ENCODE results near the gene RAB29. TPM values are rescaled to one million over a fixed set of nuclear protein-coding genes. Genes with fewer than 3 reads are reported as not detected.
"Not testable (repeated sequence)": the region's sequence is repeated elsewhere in the genome, so short reads cannot be mapped to it uniquely, and the experiment has no call there.

The RAB29 gene, protein sequence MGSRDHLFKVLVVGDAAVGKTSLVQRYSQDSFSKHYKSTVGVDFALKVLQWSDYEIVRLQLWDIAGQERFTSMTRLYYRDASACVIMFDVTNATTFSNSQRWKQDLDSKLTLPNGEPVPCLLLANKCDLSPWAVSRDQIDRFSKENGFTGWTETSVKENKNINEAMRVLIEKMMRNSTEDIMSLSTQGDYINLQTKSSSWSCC
- total RNA-seq = 10 to 100 TPM in 4 of 8 experiments, 1 to 10 TPM in 4; 1.6 to 26.2 (median 6.6) TPM

DNA sequence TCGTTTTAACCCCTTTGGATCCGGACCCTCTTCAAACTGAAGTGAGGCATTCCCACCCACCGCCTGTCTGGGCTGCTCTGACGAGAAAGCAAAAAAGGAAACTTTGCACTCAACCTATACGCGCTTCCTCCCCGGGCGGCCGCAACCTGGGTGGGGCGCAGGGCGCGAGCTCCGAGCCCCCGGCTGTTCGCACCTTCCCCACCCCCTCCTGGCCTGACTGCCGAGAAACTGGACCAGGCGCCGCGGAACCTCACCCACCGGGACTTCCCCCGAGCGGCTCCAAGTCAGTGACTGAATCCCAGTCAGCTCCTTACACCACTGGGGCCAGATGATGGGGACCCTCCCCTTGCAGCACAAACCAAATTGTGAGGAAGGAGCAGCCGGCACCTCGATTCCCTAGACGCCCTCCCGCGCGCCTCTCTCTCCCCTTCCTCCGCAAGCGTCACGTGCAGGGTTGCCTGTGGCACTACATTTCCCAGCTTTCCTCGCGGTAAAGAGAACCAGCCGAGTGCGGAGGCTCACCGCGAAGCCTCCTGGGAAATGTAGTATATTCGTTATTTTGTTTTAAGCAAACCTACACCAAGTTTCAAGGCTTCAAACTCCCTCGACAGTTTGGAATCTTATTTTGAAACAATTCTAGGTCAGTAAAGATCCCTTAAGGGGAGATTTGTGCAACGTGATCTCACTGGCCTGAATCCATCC is at the start of gene RAB29:
Gene RAB29 (minus strand): TSS at position 468 of the 702 bp plus-strand sequence. CDS start 526 bp downstream, outside the sequence.
- no peak within 1 kb of the TSS for H3K27ac ChIP-seq
- H3K4me1 ChIP-seq (replicated peaks in 1 of 2) = peaks cover 0 to 4% of the 10 kb centered on the region in 2 donors
- ATAC-seq (replicated peaks in 6 of 8) = peak; percentile 88 to 99 (median 98)
- in situ Hi-C loops (cut with MboI; ENCODE audit: low pct_unique_long_range_greater_than_20kb in 2 of 9, low sequenced_read_pairs in 9 of 9, unreplicated experiment in 9 of 9) = loop anchor here in 3 of 9 experiments (25.0 kb wide), 2 partner anchors 187 to 337 kb away; partner anchors contain the start of gene AVPR1B (in 1 of the 3)
- 0 to 5% (median 0%) methylated on average over 1 to 26 of the region's 40 CpGs for WGBS, 10 experiments
- H3K4me3 ChIP-seq = peak within 1 kb of the TSS; percentile 57 to 63 (median 58)

DNA sequence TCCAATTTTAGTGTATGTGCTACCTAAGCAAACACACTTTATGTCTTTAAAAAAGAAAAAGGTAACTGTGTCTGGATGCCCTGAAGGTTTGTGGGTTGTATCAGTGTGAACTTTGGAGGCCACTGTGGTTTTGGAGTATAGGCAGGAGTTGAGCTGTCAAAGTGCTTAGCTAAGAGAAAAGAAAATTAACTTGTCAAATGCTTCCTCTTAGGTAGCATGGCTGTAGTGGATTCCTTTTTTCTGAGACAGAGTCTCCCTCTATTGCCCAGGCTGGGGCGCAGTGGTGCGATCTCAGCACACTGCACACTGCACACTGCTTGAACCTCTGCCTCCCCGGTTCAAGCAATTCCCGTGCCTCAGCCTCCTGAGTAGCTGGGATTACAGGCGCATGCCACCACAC is 48.9 kb upstream of the RAB29 start:
- in situ Hi-C loops (cut with MboI; ENCODE audit: low pct_unique_long_range_greater_than_20kb in 2 of 9, low sequenced_read_pairs in 9 of 9, unreplicated experiment in 9 of 9) = no loop called here
- ATAC-seq (replicated peaks in 6 of 8) = no peak
- no peak overlapping the region for H3K4me3 ChIP-seq
- peaks cover 0 to 10% of the 10 kb centered on the region in 2 donors for H3K4me1 ChIP-seq (replicated peaks in 1 of 2)
- 94 to 100% (median 95%) methylated on average over 3 to 5 of the region's 5 CpGs; no CpG with 5 or more reads in 5 of the 10 experiments for WGBS, 10 experiments
- no peak overlapping the region for H3K27ac ChIP-seq

DNA sequence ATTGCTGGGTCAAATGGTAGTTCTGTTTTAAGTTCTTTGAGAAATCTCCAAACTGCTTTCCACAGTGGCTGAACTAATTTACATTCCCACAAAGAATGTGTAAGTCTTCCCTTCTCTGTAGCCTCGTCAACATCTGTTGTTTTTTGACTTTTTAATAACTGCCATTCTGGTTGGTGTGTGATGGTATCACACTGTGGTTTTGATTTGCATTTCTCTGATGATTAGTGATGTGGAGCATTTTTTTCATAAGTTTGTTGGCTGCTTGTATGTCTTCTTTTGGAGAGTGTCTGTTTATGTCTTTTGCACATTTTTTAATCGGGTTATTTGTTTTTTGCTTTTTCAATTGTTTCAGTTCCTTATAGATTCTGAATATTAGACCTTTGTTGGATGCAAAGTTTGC is 48.0 kb upstream of the RAB29 start:
- in situ Hi-C loops (cut with MboI; ENCODE audit: low pct_unique_long_range_greater_than_20kb in 2 of 9, low sequenced_read_pairs in 9 of 9, unreplicated experiment in 9 of 9); H3K27ac ChIP-seq; H3K4me3 ChIP-seq: not testable (repeated sequence)
- ATAC-seq (replicated peaks in 6 of 8) = peak in 1 of 8 experiments; percentile 60
- H3K4me1 ChIP-seq (replicated peaks in 1 of 2) = peaks cover 0 to 10% of the 10 kb centered on the region in 2 donors
- 12 to 100% (median 79%) methylated on average over 1 to 2 of the region's 2 CpGs for WGBS, 10 experiments

DNA sequence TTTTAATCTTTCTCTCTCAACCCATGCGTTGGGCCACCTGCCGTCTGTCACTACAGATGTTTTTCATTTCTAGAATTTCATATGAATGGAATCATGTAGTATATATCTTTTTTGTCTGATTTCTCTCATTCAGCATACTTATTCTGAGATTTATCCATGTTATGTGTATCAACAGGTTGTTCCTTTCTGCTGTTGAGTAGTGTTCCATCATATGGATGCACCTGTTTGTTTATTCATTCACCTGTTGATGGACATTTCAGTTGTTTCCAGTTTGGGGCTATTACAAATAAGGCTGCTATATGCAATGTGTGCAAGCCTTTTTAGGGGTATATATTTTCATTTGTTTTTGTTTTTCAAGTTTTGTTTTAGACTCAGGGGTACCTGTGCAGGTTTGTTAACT is 47.1 kb upstream of the RAB29 start:
- 22 to 95% (median 77%) methylated on average over 2 of the region's 2 CpGs for WGBS, 10 experiments
- peaks cover 0 to 10% of the 10 kb centered on the region in 2 donors for H3K4me1 ChIP-seq (replicated peaks in 1 of 2)
- ATAC-seq (replicated peaks in 6 of 8) = no peak
- H3K4me3 ChIP-seq = no peak overlapping the region
- H3K27ac ChIP-seq = no peak overlapping the region
- in situ Hi-C loops (cut with MboI; ENCODE audit: low pct_unique_long_range_greater_than_20kb in 2 of 9, low sequenced_read_pairs in 9 of 9, unreplicated experiment in 9 of 9) = no loop called here

DNA sequence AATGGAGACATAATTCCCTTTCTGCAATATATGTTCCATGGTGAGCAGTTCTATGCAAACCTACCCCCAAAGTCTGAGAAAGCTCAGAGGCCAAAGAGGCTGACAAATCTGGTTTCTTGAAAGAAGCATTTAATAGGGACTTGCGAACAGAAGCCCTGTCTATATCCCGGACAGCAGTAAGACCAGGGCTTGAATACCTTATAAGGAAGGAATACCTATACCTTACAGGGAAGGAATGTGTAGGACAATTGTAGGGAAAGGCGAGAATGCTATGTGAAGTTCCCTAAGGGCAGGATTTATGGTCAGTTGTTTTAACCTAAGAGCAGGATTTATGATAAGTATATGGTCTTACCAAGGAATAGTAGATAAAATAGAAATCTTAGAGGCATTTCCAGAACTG is 42.7 kb upstream of the RAB29 start:
- in situ Hi-C loops (cut with MboI; ENCODE audit: low pct_unique_long_range_greater_than_20kb in 2 of 9, low sequenced_read_pairs in 9 of 9, unreplicated experiment in 9 of 9) = no loop called here
- no peak for ATAC-seq (replicated peaks in 6 of 8)
- peaks cover 6 to 7% of the 10 kb centered on the region in 2 donors for H3K4me1 ChIP-seq (replicated peaks in 1 of 2)
- no peak overlapping the region for H3K27ac ChIP-seq
- H3K4me3 ChIP-seq = no peak overlapping the region
- 83 to 100% (median 94%) methylated on average over 1 to 3 of the region's 3 CpGs; no CpG with 5 or more reads in 1 of the 10 experiments for WGBS, 10 experiments

DNA sequence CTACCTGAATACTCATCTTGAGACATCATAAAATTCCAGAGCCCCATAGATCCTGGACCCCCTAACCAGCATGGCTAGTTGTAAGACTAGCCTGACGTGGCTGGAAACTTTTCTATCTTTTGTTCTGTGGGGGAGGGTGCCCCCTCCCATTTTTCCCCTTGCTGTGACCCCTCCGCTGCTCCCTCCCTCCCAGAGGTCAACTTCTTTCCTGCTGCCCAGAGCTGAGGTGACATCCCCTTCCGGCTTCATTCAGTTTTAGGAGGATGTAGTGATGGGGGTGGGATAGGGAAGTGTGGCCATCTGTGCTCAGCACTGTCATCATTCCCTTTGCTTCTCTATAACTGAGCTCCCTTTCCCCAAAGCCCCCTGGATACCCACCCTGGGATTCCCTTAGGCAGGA is 42.1 kb upstream of the RAB29 start:
- no peak overlapping the region for H3K27ac ChIP-seq
- in situ Hi-C loops (cut with MboI; ENCODE audit: low pct_unique_long_range_greater_than_20kb in 2 of 9, low sequenced_read_pairs in 9 of 9, unreplicated experiment in 9 of 9) = no loop called here

DNA sequence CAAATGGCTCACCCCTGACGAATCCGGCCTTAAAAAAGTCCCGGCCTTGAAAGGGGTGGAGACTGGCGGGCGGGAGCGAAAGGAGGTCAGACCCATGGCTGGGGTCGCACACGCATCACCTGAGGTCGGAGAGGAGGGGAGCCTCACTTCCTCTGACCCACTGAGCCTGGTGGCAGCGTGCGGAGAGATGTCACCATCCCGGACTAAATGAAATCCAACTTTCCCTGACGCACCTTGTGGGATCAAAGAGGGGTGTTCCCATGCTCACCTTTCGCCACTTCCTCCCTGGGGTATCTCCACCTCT is 38.4 kb upstream of the RAB29 start:
- Histone ChIP-seq H3K4me1 (replicated peaks in 1 of 2) (peaks cover 16 to 27% of the 10 kb centered on the region in 2 donors), H3K4me3 (peak overlapping the region; percentile 82 to 94 (median 83)), H3K27ac (peak overlapping the region in 1 of 2 donors; percentile 49)
- ATAC-seq (replicated peaks in 6 of 8) = no peak
- WGBS, 10 experiments = 0 to 20% (median 10%) methylated on average over 2 to 14 of the region's 14 CpGs; no CpG with 5 or more reads in 2 of the 10 experiments
- in situ Hi-C loops (cut with MboI; ENCODE audit: low pct_unique_long_range_greater_than_20kb in 2 of 9, low sequenced_read_pairs in 9 of 9, unreplicated experiment in 9 of 9) = no loop called here

More for the DNA sequence above, 42.1 kb upstream of the RAB29 start:
- 0 to 60% (median 58%) methylated on average over 1 to 3 of the region's 3 CpGs; no CpG with 5 or more reads in 7 of the 10 experiments for WGBS, 10 experiments
- ATAC-seq (replicated peaks in 6 of 8) = no peak
- no peak overlapping the region for H3K4me3 ChIP-seq
- peaks cover 6 to 7% of the 10 kb centered on the region in 2 donors for H3K4me1 ChIP-seq (replicated peaks in 1 of 2)

DNA sequence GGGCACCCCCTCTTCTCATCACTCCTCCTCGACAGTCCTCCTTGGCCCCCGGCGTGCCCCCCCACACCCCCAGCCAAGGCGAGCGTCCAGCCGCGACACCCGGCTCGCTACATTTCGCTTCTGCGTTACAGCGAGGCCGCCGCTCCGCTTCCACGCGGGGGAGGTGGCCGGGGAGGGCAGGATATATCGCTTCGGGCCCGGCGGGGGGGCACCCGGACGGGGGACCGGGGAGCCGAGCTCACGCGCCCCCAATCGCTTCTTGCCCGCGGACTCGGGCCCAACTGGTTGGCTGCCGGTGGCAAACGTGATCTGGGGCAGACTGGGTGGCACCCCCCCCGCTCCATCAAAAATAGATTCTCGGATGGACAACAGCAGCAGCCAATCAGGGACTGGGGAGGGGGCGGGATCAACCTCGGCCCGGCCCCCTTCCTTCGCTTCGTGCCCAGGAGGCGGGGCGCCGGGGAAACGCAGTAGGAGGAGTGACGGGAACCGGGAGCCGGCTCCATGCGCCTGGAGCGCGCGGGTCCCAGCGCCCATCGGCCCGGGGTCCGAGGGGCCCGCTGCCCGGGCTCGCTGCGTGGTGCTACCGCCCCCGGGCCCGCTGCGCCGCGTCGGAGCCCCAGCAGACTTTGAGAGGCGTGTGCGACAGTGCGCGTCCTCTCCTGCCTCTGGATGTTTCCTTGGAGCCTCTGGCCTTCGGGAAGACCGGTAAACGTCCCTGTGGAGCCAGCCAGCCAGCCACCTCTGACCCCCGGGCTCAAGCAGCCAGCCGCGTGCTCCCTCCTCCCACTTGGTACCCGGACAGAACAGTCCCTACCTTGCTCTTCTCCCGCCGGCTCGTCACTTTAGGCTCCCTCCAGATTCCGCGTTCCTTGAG is 37.8 kb upstream of the RAB29 start, which contains the start of gene SLC41A1:
Gene SLC41A1 (minus strand): TSS at position 321 of the 877 bp plus-strand sequence. CDS start 2,757 bp downstream, outside the sequence.
- peak; percentile 87 to 93 (median 90) for ATAC-seq (replicated peaks in 6 of 8)
- Histone ChIP-seq H3K4me3 (peak within 1 kb of the TSS; percentile 82 to 94 (median 83)), H3K27ac (peak within 1 kb of the TSS; percentile 59 to 68), H3K4me1 (replicated peaks in 1 of 2) (peaks cover 16 to 27% of the 10 kb centered on the region in 2 donors)
- in situ Hi-C loops (cut with MboI; ENCODE audit: low pct_unique_long_range_greater_than_20kb in 2 of 9, low sequenced_read_pairs in 9 of 9, unreplicated experiment in 9 of 9) = no loop called here
- 0 to 2% (median 0%) methylated on average over 1 to 16 of the region's 83 CpGs; no CpG with 5 or more reads in 4 of the 10 experiments for WGBS, 10 experiments

DNA sequence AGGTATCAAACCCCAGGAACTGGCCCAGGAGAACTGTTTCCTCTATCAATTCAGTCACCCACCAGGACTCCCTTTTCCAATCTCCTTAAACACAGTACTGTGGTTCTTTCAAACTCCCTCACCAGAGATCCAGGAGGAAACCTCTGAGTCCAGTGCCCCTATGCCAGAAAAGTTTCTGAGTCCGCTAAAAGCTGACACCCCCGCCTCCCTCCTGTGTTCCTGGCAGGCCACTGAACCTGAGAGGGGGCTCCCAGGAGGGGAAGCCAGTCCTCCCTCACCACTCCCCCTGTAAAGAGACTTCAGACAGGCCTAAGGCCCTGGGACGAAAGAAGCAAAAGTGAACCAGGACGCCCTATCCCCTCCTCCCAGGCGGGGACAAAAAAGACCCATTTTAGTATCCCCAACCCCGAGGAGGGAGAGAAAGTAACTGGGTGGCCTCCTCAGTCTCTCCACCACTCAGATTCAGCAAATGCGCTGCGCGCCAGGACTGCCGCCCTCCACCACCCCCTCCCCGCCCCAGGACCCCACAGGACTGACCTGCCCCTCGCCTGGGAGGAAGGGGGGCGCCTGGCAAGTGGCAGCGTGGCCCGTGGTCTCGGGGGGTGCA is 37.1 kb upstream of the RAB29 start:
- peak; percentile 6 to 63 (median 56) for ATAC-seq (replicated peaks in 6 of 8)
- Histone ChIP-seq H3K4me1 (replicated peaks in 1 of 2) (peaks cover 16 to 27% of the 10 kb centered on the region in 2 donors), H3K27ac (peak overlapping the region; percentile 59 to 68), H3K4me3 (peak overlapping the region; percentile 82 to 94 (median 83))
- in situ Hi-C loops (cut with MboI; ENCODE audit: low pct_unique_long_range_greater_than_20kb in 2 of 9, low sequenced_read_pairs in 9 of 9, unreplicated experiment in 9 of 9) = no loop called here
- WGBS, 10 experiments = 0 to 8% (median 0%) methylated on average over 1 to 2 of the region's 16 CpGs; no CpG with 5 or more reads in 7 of the 10 experiments

DNA sequence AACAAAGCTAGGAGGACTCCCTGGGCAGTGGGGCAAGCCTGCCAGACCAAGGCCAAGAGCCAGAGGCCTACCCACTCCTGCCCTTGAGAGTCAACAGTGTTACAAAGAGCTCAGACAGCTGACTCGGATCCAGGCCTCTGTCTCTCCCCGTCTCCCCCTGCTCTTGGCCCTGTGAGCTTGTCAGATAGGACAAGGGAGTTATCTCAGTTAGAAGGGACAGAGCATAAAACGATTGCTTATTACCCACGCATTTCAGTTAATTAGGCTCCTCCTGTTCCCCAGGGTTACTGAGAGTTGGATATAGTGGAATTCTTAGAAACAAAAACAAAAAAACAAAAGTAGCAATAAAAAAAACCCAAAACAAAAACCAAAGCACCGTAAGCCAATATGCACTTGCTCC is 36.4 kb upstream of the RAB29 start:
- WGBS, 10 experiments = 11 to 30% (median 16%) methylated on average over 1 to 5 of the region's 5 CpGs; no CpG with 5 or more reads in 1 of the 10 experiments
- in situ Hi-C loops (cut with MboI; ENCODE audit: low pct_unique_long_range_greater_than_20kb in 2 of 9, low sequenced_read_pairs in 9 of 9, unreplicated experiment in 9 of 9) = no loop called here

DNA sequence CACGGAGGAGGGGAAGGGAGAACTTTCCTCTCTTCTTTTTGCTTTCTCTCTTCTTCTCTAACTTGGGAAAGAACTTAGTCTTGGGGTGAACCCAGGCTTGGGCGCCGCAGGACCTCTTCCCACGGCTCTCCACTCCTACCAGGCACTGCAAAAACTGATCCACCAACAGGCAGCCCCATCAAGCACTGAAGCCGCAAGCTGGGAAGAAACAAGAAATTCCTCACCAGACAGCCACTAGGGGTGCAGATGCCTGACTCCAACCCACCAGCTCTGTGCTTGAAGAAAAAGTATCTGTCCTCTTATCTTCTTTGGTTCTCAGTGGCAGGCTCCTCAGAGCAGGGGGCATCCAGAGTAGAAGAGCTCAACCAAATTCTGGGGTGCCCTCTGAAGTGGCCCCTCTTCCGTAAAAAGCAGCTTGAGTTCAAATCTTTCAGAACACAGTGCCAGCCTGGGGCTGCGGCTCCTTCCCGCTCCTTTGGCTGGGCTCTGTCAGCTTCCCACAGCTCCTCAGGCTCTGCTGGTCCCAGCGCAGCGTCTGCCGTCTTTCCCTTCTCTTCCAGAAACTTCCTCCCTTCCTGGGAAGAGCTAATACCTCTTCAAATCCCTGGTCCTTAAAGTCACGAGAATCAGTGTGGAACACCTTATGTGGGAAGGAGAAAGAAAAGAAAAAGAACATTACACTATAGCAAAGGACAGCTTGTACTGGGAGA is 35.3 kb upstream of the RAB29 start:
- 85 to 100% (median 96%) methylated on average over 2 to 11 of the region's 12 CpGs; no CpG with 5 or more reads in 1 of the 10 experiments for WGBS, 10 experiments
- no peak for ATAC-seq (replicated peaks in 6 of 8)
- Histone ChIP-seq H3K4me1 (replicated peaks in 1 of 2) (peaks cover 16 to 27% of the 10 kb centered on the region in 2 donors), H3K27ac (no peak overlapping the region), H3K4me3 (no peak overlapping the region)
- in situ Hi-C loops (cut with MboI; ENCODE audit: low pct_unique_long_range_greater_than_20kb in 2 of 9, low sequenced_read_pairs in 9 of 9, unreplicated experiment in 9 of 9) = no loop called here

More for the DNA sequence above, 36.4 kb upstream of the RAB29 start:
- peak overlapping the region; percentile 82 to 94 (median 83) for H3K4me3 ChIP-seq
- ATAC-seq (replicated peaks in 6 of 8) = peak in 1 of 8 experiments; percentile 6
- no peak overlapping the region for H3K27ac ChIP-seq
- peaks cover 16 to 27% of the 10 kb centered on the region in 2 donors for H3K4me1 ChIP-seq (replicated peaks in 1 of 2)

DNA sequence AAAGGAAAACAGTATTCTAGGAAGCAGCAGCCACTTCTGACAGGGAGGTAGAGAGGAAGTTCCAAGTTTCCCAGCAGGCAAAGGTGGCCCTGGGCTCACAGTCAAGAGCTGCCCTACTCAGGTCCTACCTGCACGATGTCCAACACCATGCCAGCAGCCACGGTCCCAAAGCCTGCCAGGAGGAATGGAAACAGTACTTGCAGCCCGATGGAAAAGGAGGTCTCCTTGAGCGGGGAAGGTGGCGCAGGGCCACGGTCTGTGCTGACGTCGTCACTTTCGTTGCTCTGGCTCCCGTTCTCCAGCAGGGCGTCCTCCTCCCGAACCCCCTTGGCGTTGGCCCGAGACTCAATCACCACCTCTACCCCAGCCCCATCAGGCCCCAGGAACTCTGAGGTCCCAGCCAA is 34.7 kb upstream of the RAB29 start:
- in situ Hi-C loops (cut with MboI; ENCODE audit: low pct_unique_long_range_greater_than_20kb in 2 of 9, low sequenced_read_pairs in 9 of 9, unreplicated experiment in 9 of 9) = no loop called here
- Histone ChIP-seq H3K27ac (no peak overlapping the region), H3K4me3 (no peak overlapping the region), H3K4me1 (replicated peaks in 1 of 2) (peaks cover 16 to 27% of the 10 kb centered on the region in 2 donors)
- ATAC-seq (replicated peaks in 6 of 8) = no peak
- WGBS, 10 experiments = 60 to 100% (median 100%) methylated on average over 1 to 7 of the region's 14 CpGs; no CpG with 5 or more reads in 2 of the 10 experiments
